ENCODE measurements around the gene C5. TPM values are rescaled to one million over a fixed set of nuclear protein-coding genes. Genes with fewer than 3 reads are reported as not detected.

Gene C5
- total RNA-seq, 4 donors from 2014 or later = 3.6 to 6.6 (median 4.6) TPM

DNA sequence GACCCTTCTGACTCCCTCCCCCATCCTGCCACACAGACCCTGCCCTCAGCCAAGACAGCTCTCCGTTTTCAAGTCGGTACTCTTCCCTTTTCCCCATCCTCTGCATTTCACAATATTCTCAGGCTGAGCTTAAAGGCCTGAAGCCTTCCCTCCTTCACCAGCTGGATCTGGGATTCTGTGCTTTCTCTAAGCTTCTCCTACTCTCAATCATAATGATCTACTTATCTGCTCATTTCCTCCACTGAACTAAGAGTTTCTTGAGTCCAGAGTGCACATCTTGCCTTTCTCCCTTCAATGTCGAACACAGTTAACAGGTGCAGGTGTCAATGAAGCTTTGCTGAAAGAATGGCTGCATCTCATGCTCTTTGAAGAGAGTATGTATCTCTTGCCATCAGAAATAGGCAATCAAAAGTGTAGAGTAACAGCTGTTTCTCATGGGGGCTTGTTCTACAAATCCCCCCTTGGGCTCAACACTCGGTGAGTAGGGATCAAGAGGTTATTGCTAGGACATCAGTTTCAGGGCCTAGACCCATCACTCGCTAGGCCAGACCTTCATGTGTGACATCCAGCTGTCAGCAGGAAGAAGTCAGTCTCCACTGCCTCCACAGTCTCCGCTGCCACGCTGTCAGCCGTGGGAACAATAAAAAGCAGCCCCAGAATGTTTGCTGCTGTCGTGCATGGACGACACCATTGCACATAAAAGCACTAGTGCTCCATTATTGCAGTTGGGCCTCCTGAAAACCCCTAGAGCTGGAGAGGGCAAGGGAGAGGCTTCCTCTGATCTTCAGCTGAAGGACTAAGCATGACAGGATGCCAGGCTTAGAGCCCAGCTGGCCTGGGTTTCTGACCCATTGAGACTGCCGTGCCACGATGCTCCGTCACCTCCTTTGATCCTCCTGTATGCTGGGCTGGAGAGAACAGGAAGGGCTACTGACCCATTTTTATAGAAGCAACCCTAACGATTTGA lies 147.2 kb downstream of the C5 start:
- H3K36me3 ChIP-seq = peaks cover 0 to 34% (median 10%) of the 10 kb centered on the region in 4 donors
- no peak for TF ChIP-seq POLR2AphosphoS5 (IDR thresholded peaks at IDR 0.05)
- TF ChIP-seq, protein P1, sequence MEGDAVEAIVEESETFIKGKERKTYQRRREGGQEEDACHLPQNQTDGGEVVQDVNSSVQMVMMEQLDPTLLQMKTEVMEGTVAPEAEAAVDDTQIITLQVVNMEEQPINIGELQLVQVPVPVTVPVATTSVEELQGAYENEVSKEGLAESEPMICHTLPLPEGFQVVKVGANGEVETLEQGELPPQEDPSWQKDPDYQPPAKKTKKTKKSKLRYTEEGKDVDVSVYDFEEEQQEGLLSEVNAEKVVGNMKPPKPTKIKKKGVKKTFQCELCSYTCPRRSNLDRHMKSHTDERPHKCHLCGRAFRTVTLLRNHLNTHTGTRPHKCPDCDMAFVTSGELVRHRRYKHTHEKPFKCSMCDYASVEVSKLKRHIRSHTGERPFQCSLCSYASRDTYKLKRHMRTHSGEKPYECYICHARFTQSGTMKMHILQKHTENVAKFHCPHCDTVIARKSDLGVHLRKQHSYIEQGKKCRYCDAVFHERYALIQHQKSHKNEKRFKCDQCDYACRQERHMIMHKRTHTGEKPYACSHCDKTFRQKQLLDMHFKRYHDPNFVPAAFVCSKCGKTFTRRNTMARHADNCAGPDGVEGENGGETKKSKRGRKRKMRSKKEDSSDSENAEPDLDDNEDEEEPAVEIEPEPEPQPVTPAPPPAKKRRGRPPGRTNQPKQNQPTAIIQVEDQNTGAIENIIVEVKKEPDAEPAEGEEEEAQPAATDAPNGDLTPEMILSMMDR (IDR thresholded peaks at IDR 0.05) = no peak
- no peak for TF ChIP-seq EP300 (IDR thresholded peaks at IDR 0.05)
- no peak for TF ChIP-seq POLR2A (IDR thresholded peaks at IDR 0.05; ENCODE audit: low read depth)
- H3K4me3 ChIP-seq = no peak overlapping the region
- intact Hi-C loops (cut with DNase I) = no loop called here
- WGBS = 81% methylated on average over 14 of the region's 14 CpGs
- H3K27ac ChIP-seq (replicated peaks in 1 of 4) = no peak overlapping the region
- H3K27me3 ChIP-seq = no peaks in the 10 kb centered on the region
- no peak for DNase-seq (ENCODE audit: extremely low spot score)
- H3K4me1 ChIP-seq = no peaks in the 10 kb centered on the region
- H3K9me3 ChIP-seq = no peaks in the 10 kb centered on the region

Other genes with a start within 250 kb of the C5 start
- 10 to 100 TPM; 22.0 to 30.7 (median 25.8) TPM for gene PSMD5, start 207.4 kb downstream of the C5 start, total RNA-seq
- gene PHF19, start 173.1 kb downstream of the C5 start, total RNA-seq = 10 to 100 TPM; 36.4 to 57.7 (median 47.8) TPM
- gene TRAF1, start 123.5 kb downstream of the C5 start, total RNA-seq = 1 to 10 TPM; 4.0 to 7.4 (median 5.5) TPM
- gene CNTRL, start 24.7 kb upstream of the C5 start, total RNA-seq = 10 to 100 TPM in 2 of 4 donors, 1 to 10 TPM in 2; 7.8 to 14.1 (median 11.2) TPM
- gene RAB14, start 151.6 kb upstream of the C5 start, total RNA-seq = 10 to 100 TPM; 28.5 to 30.7 (median 29.5) TPM
- 1,000 to 10,000 TPM; 2,509 to 3,811 (median 3,170) TPM for gene GSN, start 217.9 kb upstream of the C5 start, total RNA-seq